HCT116 (cell line): ENCODE results near the gene MED9. TPM values are rescaled to one million over a fixed set of nuclear protein-coding genes. Genes with fewer than 3 reads are reported as not detected.

Experiments used
- total RNA-seq: library from RNA; stranded (reverse); gene quantifications from one replicate; pipeline ENCODE4 v1.2.1, GENCODE V29; 2021; ENCODE audit not compliant: unreplicated experiment

Gene MED9
- total RNA-seq, 1 experiment from 2014 or later: 13.9 TPM

Other genes with a start within 250 kb of the MED9 start
- gene FLCN, start 239.8 kb upstream of the MED9 start, total RNA-seq: 23.7 TPM
- gene COPS3, start 195.8 kb upstream of the MED9 start, total RNA-seq: 99.0 TPM
- 10.2 TPM for gene NT5M, start 173.6 kb upstream of the MED9 start, total RNA-seq
- 0.30 TPM for gene RASD1, start 19.4 kb downstream of the MED9 start, total RNA-seq
- gene PEMT, start 114.7 kb downstream of the MED9 start, total RNA-seq: 52.1 TPM
- 38.5 TPM for gene RAI1, start 204.5 kb downstream of the MED9 start, total RNA-seq